ENCODE results near the gene LINC00237. TPM values are rescaled to one million over a fixed set of nuclear protein-coding genes. Genes with fewer than 3 reads are reported as not detected.

LINC00237 gene
- total RNA-seq, 1 donor: not detected

- Histone ChIP-seq H3K27me3 (ENCODE audit: insufficient read depth, low read length) (peaks cover 72% of the 10 kb centered on the region), H3K4me3 (ENCODE audit: low read length) (no peak overlapping the region), H3K9me3 (ENCODE audit: low read depth, low read length) (no peaks in the 10 kb centered on the region)
Observed at GRCh38 chr20:21110811-21111210, 4.7 kb upstream of the LINC00237 start.

GRCh38 chr20:21109144-21109543, 3.0 kb upstream of the LINC00237 start:
- no peak overlapping the region for H3K4me3 ChIP-seq (ENCODE audit: low read length)
- H3K27me3 ChIP-seq (ENCODE audit: insufficient read depth, low read length): peaks cover 83% of the 10 kb centered on the region
- peaks cover 10% of the 10 kb centered on the region for H3K4me1 ChIP-seq (ENCODE audit: insufficient read depth, low read length)
- no peaks in the 10 kb centered on the region for H3K9me3 ChIP-seq (ENCODE audit: low read depth, low read length)

More at GRCh38 chr20:21110811-21111210, 4.7 kb upstream of the LINC00237 start:
- peaks cover 4% of the 10 kb centered on the region for H3K4me1 ChIP-seq (ENCODE audit: insufficient read depth, low read length)

GRCh38 chr20:21105429-21106170, 558 bp downstream of the LINC00237 start:
- H3K27me3 ChIP-seq (ENCODE audit: insufficient read depth, low read length): peaks cover 95% of the 10 kb centered on the region
- peaks cover 40% of the 10 kb centered on the region for H3K4me1 ChIP-seq (ENCODE audit: insufficient read depth, low read length)
- H3K4me3 ChIP-seq (ENCODE audit: low read length): no peak overlapping the region
- H3K9me3 ChIP-seq (ENCODE audit: low read depth, low read length): no peaks in the 10 kb centered on the region

- H3K4me3 ChIP-seq (ENCODE audit: low read length): no peak overlapping the region
- no peaks in the 10 kb centered on the region for H3K9me3 ChIP-seq (ENCODE audit: low read depth, low read length)
- peaks cover 96% of the 10 kb centered on the region for H3K27me3 ChIP-seq (ENCODE audit: insufficient read depth, low read length)
- peaks cover 44% of the 10 kb centered on the region for H3K4me1 ChIP-seq (ENCODE audit: insufficient read depth, low read length)
Observed at GRCh38 chr20:21104921-21105320, 1.2 kb downstream of the LINC00237 start.

- H3K27me3 ChIP-seq (ENCODE audit: insufficient read depth, low read length): peaks cover 94% of the 10 kb centered on the region
- no peaks in the 10 kb centered on the region for H3K9me3 ChIP-seq (ENCODE audit: low read depth, low read length)
Observed at GRCh38 chr20:21104466-21104761, 1.7 kb downstream of the LINC00237 start.

GRCh38 chr20:21103582-21104465, 2.3 kb downstream of the LINC00237 start:
- H3K4me1 ChIP-seq (ENCODE audit: insufficient read depth, low read length): peaks cover 54% of the 10 kb centered on the region

More at GRCh38 chr20:21104466-21104761, 1.7 kb downstream of the LINC00237 start:
- Histone ChIP-seq H3K4me1 (ENCODE audit: insufficient read depth, low read length) (peaks cover 49% of the 10 kb centered on the region), H3K4me3 (ENCODE audit: low read length) (no peak overlapping the region)

GRCh38 chr20:21102603-21103311, 3.4 kb downstream of the LINC00237 start:
- Histone ChIP-seq H3K27me3 (ENCODE audit: insufficient read depth, low read length) (peaks cover 94% of the 10 kb centered on the region), H3K4me1 (ENCODE audit: insufficient read depth, low read length) (peaks cover 54% of the 10 kb centered on the region), H3K9me3 (ENCODE audit: low read depth, low read length) (no peaks in the 10 kb centered on the region), H3K4me3 (ENCODE audit: low read length) (peak overlapping the region; percentile 38)

More at GRCh38 chr20:21103582-21104465, 2.3 kb downstream of the LINC00237 start:
- Histone ChIP-seq H3K4me3 (ENCODE audit: low read length) (no peak overlapping the region), H3K9me3 (ENCODE audit: low read depth, low read length) (no peaks in the 10 kb centered on the region), H3K27me3 (ENCODE audit: insufficient read depth, low read length) (peaks cover 94% of the 10 kb centered on the region)

- Histone ChIP-seq H3K4me3 (ENCODE audit: low read length) (peak overlapping the region; percentile 38), H3K4me1 (ENCODE audit: insufficient read depth, low read length) (peaks cover 54% of the 10 kb centered on the region), H3K9me3 (ENCODE audit: low read depth, low read length) (no peaks in the 10 kb centered on the region), H3K27me3 (ENCODE audit: insufficient read depth, low read length) (peaks cover 94% of the 10 kb centered on the region)
Observed at GRCh38 chr20:21101932-21102575, 4.1 kb downstream of the LINC00237 start.

- H3K4me1 ChIP-seq (ENCODE audit: insufficient read depth, low read length): peaks cover 54% of the 10 kb centered on the region
- H3K9me3 ChIP-seq (ENCODE audit: low read depth, low read length): no peaks in the 10 kb centered on the region
- peaks cover 94% of the 10 kb centered on the region for H3K27me3 ChIP-seq (ENCODE audit: insufficient read depth, low read length)
- H3K4me3 ChIP-seq (ENCODE audit: low read length): peak overlapping the region; percentile 62
Observed at GRCh38 chr20:21101453-21101931, 4.7 kb downstream of the LINC00237 start.

- Histone ChIP-seq H3K9me3 (ENCODE audit: low read depth, low read length) (no peaks in the 10 kb centered on the region), H3K27me3 (ENCODE audit: insufficient read depth, low read length) (peaks cover 94% of the 10 kb centered on the region), H3K4me1 (ENCODE audit: insufficient read depth, low read length) (peaks cover 50% of the 10 kb centered on the region), H3K4me3 (ENCODE audit: low read length) (peak overlapping the region; percentile 62)
Observed at GRCh38 chr20:21100578-21101452, 5.3 kb downstream of the LINC00237 start.

GRCh38 chr20:21099751-21100577, 6.2 kb downstream of the LINC00237 start:
- H3K9me3 ChIP-seq (ENCODE audit: low read depth, low read length): no peaks in the 10 kb centered on the region
- peaks cover 94% of the 10 kb centered on the region for H3K27me3 ChIP-seq (ENCODE audit: insufficient read depth, low read length)
- peak overlapping the region; percentile 62 for H3K4me3 ChIP-seq (ENCODE audit: low read length)
- peaks cover 44% of the 10 kb centered on the region for H3K4me1 ChIP-seq (ENCODE audit: insufficient read depth, low read length)

- Histone ChIP-seq H3K27me3 (ENCODE audit: insufficient read depth, low read length) (peaks cover 89% of the 10 kb centered on the region), H3K4me3 (ENCODE audit: low read length) (no peak overlapping the region), H3K9me3 (ENCODE audit: low read depth, low read length) (no peaks in the 10 kb centered on the region)
Observed at GRCh38 chr20:21096321-21097043, 9.7 kb downstream of the LINC00237 start.

More at GRCh38 chr20:21096321-21097043, 9.7 kb downstream of the LINC00237 start:
- H3K4me1 ChIP-seq (ENCODE audit: insufficient read depth, low read length): peaks cover 22% of the 10 kb centered on the region

Measured in mononuclear cell (primary cell).